ENCODE measurements around the gene LUM. TPM values are rescaled to one million over a fixed set of nuclear protein-coding genes. Genes with fewer than 3 reads are reported as not detected.

The LUM gene
- total RNA-seq, 1 donor from 2014 or later, result 54.9 TPM

GRCh38 chr12:91119089-91119488 lies 7.8 kb upstream of the LUM start:
- DNase-seq (ENCODE audit: missing footprints) (no peak), ATAC-seq (no peak)
- intact Hi-C loops (cut with DNase I), result no loop called here

- no peak for ATAC-seq
- intact Hi-C loops (cut with DNase I), result no loop called here
- no peak for DNase-seq (ENCODE audit: missing footprints)
Measured at GRCh38 chr12:91113621-91114020, 2.3 kb upstream of the LUM start.

- ATAC-seq (no peak), DNase-seq (ENCODE audit: missing footprints) (no peak)
- intact Hi-C loops (cut with DNase I), result no loop called here
Measured at GRCh38 chr12:91110311-91110924, 876 bp downstream of the LUM start.

- ATAC-seq (no peak), DNase-seq (ENCODE audit: missing footprints) (no peak)
- intact Hi-C loops (cut with DNase I), result loop anchor here (5.0 kb wide), 1 partner anchor 132 kb away; no protein-coding TSS in a partner anchor
Measured at GRCh38 chr12:91109581-91110310, 1.5 kb downstream of the LUM start.

- ATAC-seq, result peak; percentile 77
- peak; percentile 79 for DNase-seq (ENCODE audit: missing footprints)
- intact Hi-C loops (cut with DNase I), result loop anchor here (5.0 kb wide), 1 partner anchor 132 kb away; no protein-coding TSS in a partner anchor
Measured at GRCh38 chr12:91109148-91109564, 2.1 kb downstream of the LUM start.

GRCh38 chr12:91108196-91108755 lies 3.0 kb downstream of the LUM start:
- no peak for DNase-seq (ENCODE audit: missing footprints)
- no peak for ATAC-seq
- intact Hi-C loops (cut with DNase I), result loop anchor here (5.0 kb wide), 1 partner anchor 131 kb away; no protein-coding TSS in a partner anchor

GRCh38 chr12:91106283-91106682 lies 5.0 kb downstream of the LUM start:
- intact Hi-C loops (cut with DNase I), result loop anchor here (5.0 kb wide), 1 partner anchor 129 kb away; no protein-coding TSS in a partner anchor
- no peak for ATAC-seq
- DNase-seq (ENCODE audit: missing footprints), result no peak

GRCh38 chr12:91105807-91106206 lies 5.5 kb downstream of the LUM start:
- ATAC-seq, result no peak
- intact Hi-C loops (cut with DNase I), result loop anchor here (5.0 kb wide), 1 partner anchor 129 kb away; no protein-coding TSS in a partner anchor

GRCh38 chr12:91104812-91105466 lies 6.4 kb downstream of the LUM start:
- intact Hi-C loops (cut with DNase I), result loop anchor here (5.0 kb wide), 1 partner anchor 128 kb away; no protein-coding TSS in a partner anchor
- ATAC-seq, result no peak
- no peak for DNase-seq (ENCODE audit: missing footprints)

More at GRCh38 chr12:91105807-91106206, 5.5 kb downstream of the LUM start:
- DNase-seq (ENCODE audit: missing footprints), result no peak

- ATAC-seq (no peak), DNase-seq (ENCODE audit: missing footprints) (no peak)
- intact Hi-C loops (cut with DNase I), result no loop called here
Measured at GRCh38 chr12:91103624-91104023, 7.7 kb downstream of the LUM start.

GRCh38 chr12:91103101-91103500 lies 8.2 kb downstream of the LUM start:
- intact Hi-C loops (cut with DNase I), result no loop called here
- ATAC-seq, result no peak
- no peak for DNase-seq (ENCODE audit: missing footprints)

- no peak for ATAC-seq
- no peak for DNase-seq (ENCODE audit: missing footprints)
- intact Hi-C loops (cut with DNase I), result no loop called here
Measured at GRCh38 chr12:91100906-91101305, 10.4 kb downstream of the LUM start.

GRCh38 chr12:91099836-91100235 lies 11.5 kb downstream of the LUM start:
- intact Hi-C loops (cut with DNase I), result no loop called here
- no peak for ATAC-seq
- no peak for DNase-seq (ENCODE audit: missing footprints)

- ATAC-seq (no peak), DNase-seq (ENCODE audit: missing footprints) (no peak)
- intact Hi-C loops (cut with DNase I), result no loop called here
Measured at GRCh38 chr12:91099341-91099740, 12.0 kb downstream of the LUM start.

- intact Hi-C loops (cut with DNase I), result no loop called here
Measured at GRCh38 chr12:91098941-91099340, 12.4 kb downstream of the LUM start.

GRCh38 chr12:91098461-91098860 lies 12.8 kb downstream of the LUM start:
- ATAC-seq (no peak), DNase-seq (ENCODE audit: missing footprints) (no peak)
- intact Hi-C loops (cut with DNase I), result no loop called here

More at GRCh38 chr12:91098941-91099340, 12.4 kb downstream of the LUM start:
- ATAC-seq (no peak), DNase-seq (ENCODE audit: missing footprints) (no peak)

- ATAC-seq (no peak), DNase-seq (ENCODE audit: missing footprints) (no peak)
- intact Hi-C loops (cut with DNase I), result no loop called here
Measured at GRCh38 chr12:91094957-91095356, 16.3 kb downstream of the LUM start.

GRCh38 chr12:91094032-91094662 lies 17.1 kb downstream of the LUM start:
- intact Hi-C loops (cut with DNase I), result no loop called here
- DNase-seq (ENCODE audit: missing footprints) (no peak), ATAC-seq (no peak)

GRCh38 chr12:91093341-91093740 lies 18.0 kb downstream of the LUM start:
- intact Hi-C loops (cut with DNase I), result no loop called here
- DNase-seq (ENCODE audit: missing footprints) (no peak), ATAC-seq (no peak)
